ENCODE data around the gene AEN.
"Not testable (repeated sequence)": the region's sequence is repeated elsewhere in the genome, so short reads cannot be mapped to it uniquely, and the experiment has no call there.

The AEN gene

DNA sequence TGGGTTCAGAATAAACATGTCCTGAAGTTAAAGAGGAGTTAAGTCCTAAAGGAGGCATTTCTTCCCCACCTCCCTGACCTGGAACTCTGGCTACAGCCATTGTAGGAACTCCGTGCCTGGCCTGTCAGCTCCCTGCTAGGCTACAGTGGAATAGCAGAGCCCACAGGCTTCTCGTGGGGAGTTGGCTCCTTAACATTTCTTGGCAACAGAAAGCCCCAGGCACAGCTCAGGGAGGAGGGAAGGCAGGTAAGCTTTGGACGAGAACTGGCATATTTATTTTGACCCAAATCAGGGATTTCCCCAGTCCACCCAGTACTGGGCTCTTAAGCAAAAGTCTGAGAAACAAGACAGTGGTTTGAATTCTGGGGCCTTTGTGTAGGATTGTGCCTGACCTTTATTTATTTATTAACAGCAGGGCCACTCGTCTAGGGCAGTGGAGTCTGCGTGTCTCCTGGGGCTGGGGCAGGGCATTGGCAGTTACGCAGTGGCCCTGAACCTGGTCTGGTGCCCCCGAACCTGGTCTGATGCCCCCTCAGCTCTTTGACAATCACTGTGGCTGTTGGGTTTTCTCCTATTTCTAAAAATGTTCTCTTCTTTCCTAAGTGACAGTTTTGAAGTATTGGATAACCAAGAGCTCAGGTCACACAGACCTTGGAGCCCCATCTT lies 9.8 kb downstream of the AEN start:
- DNase-seq (ENCODE audit: low read depth in 2 of 2) = no peak

DNA sequence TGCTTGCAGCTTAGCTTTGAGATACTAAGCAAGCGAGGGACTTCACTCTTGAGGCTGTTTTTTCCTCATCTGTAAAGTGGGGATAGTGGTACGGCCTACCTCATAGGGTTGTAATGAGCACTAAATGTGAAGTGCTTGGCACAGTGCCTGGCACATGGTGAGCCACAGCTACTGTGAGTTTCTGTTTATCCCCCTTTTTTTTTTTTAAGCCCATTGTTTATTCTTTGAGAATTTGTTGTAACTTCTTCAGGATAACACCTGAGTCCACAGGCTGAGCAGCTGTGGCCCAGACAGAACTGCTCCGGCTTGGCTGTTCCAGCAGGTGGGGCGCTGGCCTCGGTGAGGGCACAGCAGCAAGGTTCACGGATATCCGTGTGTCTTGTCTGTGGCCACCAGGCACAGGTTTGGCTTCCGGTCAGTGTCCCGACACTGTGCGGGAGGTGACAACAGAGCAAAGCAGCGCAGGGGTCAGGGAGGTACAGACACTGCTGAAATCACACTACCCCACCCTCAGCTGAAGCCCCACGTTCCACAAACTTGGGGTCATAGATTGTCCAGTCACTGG lies 10.4 kb downstream of the AEN start:
- no peak for DNase-seq (ENCODE audit: low read depth in 2 of 2)

DNA sequence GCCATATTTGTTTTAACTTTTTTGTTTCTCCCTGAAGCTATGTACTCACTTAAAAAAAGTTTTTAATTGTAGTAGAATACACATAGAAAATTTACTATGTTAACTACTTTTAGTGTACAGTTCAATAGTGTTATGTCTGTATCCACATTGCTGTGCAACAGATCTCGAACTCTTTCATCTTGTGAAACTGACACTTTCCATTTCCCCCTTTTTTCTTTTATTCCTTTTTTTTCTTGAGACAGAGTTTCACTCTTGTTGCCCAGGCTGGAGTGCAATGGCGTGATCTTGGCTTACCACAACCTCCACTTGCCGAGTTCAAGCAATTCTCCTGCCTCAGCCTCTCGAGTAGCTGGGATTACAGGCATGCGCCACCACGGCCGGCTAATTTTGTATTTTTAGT lies 11.7 kb downstream of the AEN start:
- DNase-seq (ENCODE audit: low read depth in 2 of 2) = not testable (repeated sequence)

DNA sequence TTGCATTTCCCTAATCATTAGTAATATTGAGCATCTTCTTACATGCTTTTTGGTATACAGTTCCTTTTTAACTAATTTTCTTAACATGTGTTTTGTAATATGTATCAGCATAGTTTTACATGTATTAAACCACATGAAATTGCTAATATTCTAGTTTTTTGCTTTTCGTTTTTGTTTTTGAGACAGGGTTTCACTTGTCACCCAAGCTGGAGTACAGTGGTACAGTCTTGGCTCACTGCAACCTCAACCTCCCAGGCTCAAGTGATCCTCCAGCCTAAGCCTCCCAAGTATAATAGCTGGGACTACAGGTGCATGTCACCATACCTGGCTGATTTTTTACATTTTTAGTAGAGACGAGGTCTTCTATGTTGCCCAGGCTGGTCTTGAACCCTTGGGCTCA lies 13.3 kb downstream of the AEN start:
- DNase-seq (ENCODE audit: low read depth in 2 of 2) = no peak

DNA sequence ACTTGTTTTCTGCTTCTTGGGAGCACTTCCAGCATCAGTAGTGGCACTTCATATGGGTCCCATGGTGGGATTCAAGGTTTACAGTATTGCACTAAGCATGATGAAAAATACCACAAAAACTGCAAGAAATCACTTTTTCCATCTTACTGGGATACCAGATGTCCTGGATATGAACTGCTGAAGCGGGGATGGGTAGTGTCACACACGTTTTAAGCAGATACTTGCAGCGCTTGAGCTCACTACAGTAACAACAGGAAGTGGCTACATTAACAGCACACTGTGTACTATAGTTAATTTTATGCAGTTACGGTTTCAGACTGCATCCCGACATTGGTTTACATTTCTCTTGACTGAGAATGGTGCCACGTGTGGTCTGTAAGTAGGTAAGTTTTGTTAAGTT lies 14.2 kb downstream of the AEN start:
- DNase-seq (ENCODE audit: low read depth in 2 of 2) = no peak

DNA sequence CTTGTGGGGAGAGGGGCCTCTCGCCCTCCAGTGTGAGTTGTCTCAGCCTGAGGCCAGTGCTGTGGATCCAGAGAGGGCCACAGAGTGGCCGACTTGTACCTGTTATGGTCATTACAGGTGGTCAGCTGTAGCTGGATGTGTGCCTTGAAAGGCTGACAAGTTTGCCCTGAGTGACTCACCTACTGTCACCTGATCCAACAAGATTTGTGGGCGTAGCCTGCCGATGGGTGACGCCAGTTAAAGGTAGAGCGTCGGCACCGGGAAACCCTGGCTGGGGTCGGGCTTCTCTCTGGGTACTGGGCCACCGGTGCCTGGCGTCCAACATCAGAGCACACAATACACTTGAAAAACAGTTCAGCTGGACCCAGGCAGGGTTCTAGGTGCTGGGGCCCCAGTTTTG lies 14.9 kb downstream of the AEN start:
- no peak for DNase-seq (ENCODE audit: low read depth in 2 of 2)

DNA sequence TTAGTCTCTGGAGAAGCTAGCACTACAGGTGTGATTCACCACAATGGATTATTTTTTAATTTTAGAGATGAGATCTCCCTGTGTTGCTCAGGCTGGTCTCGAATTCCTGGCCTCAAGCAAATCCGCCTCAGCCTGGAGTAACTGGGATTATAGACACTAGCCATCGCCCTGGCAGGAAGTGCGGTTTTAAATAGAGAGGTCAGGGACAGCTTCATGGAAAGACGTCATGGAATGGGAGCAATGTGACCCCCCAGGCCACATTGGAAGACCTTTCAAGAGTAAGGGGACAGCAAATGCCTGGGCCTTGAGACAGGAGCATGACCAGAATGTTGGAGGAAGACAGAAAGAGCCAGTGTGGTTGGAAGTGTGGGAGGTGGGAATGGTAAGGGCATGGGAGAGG lies 15.5 kb downstream of the AEN start:
- no peak for DNase-seq (ENCODE audit: low read depth in 2 of 2)

DNA sequence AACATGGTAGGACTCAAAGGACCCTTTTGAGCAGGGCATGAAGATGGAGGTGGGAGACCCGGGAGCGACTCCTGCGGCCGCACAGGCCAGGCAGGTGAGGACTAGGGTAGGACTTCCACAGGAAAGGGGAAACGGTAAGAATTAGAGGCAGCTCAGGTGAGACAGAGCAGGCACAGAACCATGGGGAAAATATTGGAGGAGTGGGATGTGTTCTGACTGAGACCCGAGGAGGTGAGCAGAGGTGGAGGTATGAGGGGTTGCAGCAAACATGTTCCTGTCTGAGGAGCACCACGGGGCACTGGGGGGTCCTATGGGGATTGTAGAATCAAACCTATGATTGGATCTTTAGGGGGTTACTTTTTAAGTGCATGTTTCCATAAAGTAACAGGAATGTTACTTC lies 16.3 kb downstream of the AEN start:
- no peak for DNase-seq (ENCODE audit: low read depth in 2 of 2)

DNA sequence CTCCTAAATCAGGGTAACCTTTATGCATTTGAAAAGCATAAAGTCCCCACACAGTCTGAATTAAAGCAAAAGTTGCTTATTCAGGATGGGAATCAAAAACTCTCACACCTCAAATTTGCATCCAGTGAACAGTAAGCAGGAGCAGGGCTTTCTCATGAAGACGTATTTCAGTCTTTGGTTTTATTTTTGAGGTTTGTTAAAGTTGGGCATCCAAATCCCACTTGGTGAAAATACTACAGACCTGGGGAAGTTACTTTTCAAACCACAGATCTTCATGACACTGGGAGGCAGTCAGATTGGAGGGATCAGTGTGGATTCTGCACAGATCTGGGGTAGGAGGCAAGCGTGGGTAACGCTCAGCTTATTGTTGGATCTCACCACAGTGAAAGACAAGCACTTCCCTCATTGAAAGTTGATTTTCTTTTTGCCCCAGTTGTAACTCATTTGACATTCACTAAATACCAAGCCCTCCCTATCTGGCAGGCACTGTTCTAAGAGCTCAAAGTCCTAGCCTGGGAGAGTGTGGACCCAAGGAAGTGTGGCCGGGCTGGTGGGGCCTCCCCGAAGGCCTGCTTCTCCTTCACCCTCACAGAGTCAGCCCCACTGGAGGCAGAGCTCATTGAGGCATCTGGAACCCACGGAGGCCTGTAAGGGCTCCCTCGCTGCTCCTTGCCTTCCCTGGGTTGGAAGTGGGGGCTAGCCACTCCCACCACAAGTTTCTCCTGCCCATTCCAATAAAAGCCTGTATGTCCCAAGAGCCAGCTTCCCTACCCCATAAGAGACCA lies 16.9 kb downstream of the AEN start:
- no peak for DNase-seq (ENCODE audit: low read depth in 2 of 2)

DNA sequence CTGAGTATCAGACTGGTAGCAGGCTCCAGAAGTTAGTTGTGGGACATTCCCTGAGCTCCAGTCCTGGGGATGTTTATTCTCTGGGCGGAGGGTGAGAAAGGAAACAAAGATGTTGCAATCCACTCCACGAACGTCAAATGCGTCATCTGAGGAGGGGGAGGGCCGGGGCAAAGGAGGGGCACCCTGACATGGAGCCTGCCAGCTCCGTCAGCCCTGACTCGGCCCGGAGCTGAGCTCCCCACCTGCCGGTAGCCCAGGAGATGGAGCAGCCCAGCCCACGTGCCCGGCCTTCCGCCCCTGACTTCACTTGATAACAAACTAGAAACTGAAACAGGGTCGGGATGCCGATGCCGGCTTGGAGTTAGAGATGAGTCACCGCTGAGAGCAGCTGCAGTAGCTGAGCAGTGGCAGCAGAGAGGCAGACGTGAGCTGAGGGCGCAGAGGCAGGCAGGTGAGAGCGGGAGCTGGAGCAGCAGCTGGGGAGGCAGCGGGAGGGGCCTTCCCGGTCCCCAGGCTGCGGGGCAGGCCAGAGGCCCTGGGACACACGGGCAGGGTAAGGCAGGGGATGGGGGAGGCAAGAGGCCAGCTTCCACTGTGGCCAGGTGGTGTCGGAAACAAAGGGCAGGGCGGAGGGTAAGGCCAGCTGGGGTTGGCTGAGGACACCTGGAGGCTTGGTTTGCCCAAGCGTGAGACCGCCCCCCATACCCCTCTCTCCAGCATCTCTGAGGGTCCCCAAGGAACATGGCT lies 17.7 kb downstream of the AEN start, which contains the start of gene ISG20:
Gene ISG20 (plus strand): TSS at position 391 of the 747 bp plus-strand sequence. CDS start 351 bp downstream, at position 742.
- DNase-seq (ENCODE audit: low read depth in 2 of 2) = peak; percentile 93 to 96

DNA sequence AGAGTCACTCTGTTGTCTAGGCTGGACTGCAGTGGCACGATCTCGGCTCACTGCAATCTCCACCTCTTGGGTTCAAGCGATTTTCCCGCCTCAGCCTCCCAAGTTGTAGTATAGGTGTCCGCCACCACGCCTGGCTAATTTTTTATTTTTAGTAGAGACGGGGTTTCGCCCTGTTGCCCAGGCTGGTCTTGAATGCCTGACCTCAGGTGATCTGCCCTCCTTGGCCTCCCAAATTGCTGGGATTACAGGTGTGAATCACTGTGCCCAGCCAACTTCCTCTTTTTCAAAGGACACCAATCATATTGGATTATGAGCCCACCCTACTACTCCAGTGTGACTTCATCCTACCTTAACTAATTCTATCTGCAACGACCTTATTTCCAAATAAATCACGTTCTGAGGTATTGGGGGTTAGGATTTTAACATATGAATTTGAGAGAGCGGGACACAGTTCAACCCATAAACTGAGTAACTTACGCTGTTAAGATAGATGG lies 20.9 kb downstream of the AEN start:
- no peak for DNase-seq (ENCODE audit: low read depth in 2 of 2)

DNA sequence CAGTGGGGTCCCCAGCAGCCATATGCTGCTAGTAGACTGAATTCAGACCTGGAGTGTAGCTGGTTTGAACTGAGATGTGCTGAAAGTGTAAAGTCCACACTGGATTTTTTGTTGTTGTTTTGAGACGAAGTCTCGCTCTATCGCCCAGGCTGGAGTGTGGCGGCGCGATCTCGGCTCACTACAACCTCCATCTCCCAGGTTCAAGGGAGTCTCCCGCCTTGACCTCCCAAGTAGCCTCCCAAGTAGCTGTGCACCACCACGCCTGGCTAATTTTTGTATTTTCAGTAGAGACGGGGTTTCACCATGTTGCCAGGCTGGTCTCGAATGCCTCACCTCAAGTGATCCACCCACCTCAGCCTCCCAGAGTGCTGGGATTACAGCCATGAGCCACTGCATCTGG lies 21.4 kb downstream of the AEN start:
- DNase-seq (ENCODE audit: low read depth in 2 of 2) = not testable (repeated sequence)

DNA sequence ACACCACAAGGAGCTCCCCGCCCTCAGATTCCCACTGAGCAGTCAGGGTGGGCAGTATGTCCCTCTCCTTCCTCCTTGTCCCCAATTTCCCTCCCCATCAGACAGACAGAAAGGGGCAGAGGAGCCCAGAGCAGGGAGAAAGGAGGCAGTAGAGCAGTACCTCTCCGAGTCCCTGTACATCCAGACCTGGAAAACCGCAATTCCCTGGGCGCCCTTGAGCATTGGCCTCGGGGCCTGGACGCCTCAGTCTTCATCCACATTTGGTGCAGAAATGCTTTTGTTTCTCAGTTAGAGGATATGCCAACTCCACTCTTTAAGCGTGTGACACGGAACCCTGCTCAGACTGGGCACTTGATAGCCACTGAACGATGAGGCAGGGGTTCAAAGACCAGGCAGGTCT lies 23.6 kb downstream of the AEN start:
- DNase-seq (ENCODE audit: low read depth in 2 of 2) = no peak

DNA sequence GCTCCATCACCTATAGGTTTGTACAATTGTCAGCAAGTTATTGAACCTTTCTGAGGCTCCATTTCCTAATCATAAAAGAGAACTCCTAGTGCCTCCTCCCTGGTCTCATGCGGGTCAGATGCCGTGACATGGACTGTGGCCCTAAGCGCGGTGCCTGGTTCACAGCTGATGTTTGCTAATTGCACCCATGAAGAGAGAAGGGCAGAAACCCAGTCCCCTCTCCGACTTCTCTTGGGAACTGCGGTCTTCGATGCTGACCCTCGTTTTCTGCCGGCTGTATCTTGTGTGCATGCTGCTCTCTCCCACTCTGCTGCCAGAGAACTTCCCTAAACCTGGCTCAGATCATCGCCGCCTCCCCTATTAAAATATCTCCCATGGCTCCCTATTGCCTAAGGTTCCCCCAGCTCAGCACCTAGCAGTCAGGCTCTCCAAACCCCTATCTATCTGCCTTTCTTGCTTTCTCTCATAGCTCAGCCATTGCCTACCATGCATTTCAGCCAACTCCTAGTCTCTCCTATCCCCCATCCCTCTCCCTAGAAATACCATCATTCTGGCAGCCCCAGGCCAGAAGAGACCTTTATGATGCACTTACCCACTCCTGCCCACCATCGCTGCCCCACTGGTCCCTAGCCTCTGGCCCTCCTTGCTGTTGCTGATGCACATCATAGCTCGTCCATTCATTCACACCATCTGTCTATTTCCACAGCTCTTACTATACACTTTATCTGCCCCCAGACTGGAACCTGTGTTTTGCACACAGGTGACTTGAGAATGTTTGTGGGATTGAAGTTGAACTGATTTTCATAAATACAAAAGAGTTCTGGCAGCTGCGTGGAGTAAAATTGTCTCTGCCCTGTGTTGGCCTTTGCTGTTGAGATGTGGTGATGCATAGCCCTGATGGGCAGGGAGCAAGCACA lies 24.3 kb downstream of the AEN start:
- no peak for DNase-seq (ENCODE audit: low read depth in 2 of 2)

DNA sequence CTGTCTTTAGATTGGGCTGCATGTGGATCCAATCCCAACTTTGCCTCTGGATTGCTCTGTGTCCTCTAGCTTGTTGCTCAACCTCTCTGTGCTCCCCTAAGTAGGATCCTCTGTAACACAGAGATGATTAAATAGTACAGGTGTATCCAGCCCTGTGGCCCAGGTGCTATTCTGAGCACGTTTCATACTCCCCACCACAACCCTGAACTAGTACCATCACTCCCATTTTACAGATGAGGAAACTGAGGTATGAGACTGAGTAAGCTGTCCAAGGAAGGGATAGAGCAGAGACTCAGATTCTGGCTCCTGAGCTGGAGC lies 24.9 kb downstream of the AEN start:
- DNase-seq (ENCODE audit: low read depth in 2 of 2) = no peak

DNA sequence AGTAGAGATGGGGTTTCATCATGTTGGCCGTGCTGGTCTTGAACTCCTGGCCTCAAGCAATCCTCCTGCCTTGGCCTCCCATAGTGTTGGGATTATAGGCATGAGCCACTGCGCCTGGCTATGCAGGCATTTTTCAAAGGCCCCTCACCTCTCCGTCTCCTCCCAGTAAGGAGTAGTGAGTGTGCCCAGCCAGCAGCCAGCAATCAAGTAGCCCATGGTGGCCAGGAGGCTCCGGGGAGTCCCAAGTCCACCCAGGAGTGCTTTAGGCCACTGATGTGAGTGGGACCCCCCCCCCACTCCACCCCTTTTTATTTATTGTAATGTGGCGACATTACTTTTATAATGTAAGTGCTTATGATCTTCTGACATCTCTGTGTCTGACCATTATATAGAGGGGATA lies 25.8 kb downstream of the AEN start:
- DNase-seq (ENCODE audit: low read depth in 2 of 2) = no peak

DNA sequence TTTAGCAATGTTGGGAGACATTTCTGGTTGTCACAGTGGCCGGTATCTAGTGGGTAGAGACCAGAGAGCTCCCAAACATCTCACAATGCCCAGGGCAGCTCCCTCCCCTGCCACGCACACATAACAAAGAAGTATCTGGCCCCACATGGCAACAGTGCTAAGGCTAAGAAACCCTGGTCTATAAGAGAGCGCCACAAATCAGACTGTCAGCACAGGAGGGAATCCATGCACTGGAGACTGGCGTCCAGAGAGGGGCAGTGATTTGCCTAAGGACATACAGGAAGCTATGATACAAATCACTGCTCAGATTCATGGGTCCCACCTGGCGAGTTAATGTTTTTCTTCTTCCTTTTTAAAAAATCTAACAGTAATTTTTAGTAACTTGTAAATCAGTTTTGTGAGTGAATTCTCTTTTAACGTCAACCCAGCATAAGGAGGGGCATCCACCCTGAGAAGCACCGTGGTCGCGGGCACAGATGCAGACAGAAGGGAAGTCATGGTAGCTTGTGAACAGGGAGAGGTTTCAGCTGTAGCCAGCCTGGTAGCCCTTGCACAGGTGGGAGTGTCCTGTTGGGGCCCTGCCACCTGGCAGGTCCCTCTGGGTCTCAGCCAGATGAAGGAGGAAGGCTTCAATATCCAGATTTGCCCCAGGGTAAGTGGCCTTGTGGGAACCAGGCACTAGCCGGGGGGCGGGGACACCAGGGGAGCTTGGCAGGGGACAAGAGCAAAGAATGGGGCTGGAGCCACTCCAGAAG lies 26.4 kb downstream of the AEN start:
- no peak for DNase-seq (ENCODE audit: low read depth in 2 of 2)

DNA sequence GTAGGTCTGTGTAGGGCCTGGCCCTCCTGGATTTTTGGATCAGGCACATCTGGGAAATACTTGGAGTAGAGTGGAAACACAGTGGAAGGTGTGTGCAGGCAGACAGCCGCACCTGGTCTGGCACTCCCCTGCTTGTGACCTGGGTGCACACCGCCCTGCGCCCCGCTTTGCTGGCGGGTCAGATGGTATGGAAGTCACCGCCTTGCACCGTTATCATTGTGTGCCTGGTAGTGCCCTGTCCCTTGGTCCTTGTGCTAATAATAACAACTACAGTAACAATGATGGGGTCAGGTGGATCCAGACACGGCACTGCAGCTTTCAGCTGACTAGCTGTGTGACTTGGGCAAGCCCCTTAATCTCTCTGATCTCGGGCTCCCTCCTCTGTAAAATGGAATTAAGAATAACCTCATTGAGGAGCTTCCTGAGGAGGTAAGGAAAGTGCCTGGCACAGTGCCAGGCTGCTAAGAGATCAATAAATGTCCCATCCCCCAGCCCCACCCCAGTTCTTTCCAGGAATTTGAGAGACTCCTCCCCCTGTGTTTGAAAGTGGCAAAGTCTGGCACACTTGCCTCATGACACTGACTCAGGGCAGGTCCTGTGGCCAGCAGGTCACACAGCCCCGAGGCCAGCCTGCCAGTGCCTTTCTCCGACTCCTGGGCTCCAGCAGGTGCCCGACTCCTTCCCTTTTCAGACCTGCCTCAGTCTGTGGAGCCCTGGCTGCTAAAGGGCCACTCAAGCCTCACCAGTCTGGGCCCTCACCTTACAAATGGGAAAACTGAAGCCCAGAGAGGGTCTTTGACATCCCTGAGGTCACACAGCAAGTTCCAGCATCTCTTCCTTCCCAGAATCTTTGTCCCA lies 27.4 kb downstream of the AEN start:
- DNase-seq (ENCODE audit: low read depth in 2 of 2) = no peak

DNA sequence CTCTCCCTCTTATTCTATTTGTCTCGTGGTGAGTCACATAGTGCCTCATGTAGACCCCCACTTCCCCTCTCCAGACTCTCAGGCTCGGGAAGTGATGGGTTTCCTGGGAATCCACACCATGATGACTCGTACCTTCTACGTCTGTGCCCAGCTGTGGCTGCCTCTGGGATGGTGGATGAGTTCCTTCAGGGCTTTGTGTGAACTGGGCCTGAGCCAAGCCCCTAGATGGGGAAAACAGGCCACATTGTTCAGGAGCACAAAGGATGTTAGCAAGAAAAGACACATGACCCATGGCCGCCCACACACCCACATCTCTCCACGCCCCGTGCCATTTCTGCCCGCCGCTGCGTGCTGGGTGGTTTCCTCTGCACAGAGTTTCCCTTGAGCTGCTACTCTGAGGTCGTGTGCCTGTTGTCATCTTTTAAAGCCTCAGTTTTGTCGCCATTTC lies 28.2 kb downstream of the AEN start:
- DNase-seq (ENCODE audit: low read depth in 2 of 2) = peak; percentile 63 to 76
